DMS53 treated with DMSO at 0.1 percent for 48 hours (cell line): ENCODE results near the gene CENPV.
"Not testable (repeated sequence)": the region's sequence is repeated elsewhere in the genome, so short reads cannot be mapped to it uniquely, and the experiment has no call there.

ENCODE experiments used
- DNase-seq: peaks from one replicate; lab custom pipeline; 2025; ENCODE audit not compliant: unreplicated experiment; lab: John Stamatoyannopoulos, UW

The CENPV gene

DNA sequence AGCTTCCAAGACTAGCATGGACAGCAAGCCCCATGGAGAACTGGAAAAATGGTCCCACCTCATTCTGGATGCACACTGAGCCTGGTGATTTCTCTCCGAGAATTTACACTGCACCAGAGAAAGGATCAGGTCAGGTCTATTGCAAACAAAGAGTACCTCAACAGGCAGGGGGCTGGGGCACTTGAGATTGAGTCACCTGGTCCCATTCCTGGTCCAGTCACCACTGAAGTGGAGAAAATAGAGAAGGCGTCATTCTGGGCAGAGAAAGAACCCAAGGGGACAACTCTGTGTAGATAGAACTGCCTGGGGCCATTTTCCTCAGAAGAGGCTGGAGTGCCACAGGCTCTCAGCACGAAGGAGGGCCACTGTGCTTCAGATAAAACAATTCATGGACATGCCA is 38.4 kb downstream of the CENPV start:
- DNase-seq, result no peak

DNA sequence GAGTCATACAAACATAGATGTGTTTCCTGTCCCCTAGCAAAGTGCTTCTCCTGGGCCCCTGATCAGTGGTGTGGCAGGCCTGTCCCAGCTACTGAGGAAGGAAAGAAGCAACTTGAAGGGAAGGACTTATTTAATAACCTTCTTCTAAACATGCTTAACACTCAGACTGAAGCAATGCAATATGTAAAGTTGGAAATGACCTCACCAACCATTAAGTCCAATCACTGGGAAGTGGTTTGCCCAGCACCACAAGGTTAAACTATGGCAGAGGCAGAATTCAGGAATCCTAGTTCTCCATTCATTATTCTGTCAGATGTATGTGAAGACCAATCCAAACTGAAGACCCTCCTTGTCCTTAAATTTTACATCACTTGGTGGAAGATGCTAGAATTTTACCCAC is 39.1 kb downstream of the CENPV start:
- DNase-seq, result no peak

DNA sequence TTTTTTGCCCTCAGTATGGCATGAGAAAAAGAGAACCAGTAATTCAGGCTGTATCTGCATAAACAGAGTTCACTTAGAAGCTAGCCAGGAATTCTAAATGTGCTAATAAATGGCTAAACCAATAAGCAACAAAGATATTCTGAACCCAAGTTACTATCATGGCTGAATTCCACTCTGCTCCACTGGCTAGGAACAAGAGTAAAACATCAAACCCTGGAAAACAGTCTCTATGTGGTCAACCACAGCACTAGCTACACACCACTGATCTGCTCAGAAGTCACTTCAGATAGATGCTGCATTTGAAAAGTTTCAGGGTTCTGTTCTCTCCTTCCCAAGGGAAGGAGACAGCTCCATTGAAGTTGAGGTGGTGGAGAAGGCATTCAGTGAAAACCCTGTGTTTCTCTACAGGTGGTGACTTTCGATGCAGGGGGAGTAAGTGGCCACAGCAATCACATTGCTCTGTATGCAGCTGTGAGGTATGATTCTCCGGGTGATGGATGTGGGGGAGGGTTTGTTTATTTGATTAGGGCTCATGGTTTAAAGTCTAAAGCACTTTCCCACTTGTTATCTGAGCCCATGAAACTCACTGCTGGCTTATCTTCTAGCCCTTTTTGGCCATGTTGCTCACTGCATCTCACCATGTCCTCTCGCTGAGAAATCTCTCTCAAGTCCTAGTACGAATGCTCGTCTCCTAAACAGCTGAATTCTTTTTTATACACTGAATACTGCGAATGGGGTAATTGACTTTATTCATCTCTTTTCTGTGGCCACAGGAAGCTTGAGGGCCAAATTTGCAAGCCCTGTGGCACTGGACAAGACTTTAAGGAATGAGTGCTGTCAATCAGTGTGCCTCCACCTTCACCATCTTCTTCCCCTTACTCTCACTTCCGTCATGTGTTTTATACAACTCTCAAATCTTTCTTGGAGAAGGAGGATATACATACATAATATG is 39.9 kb downstream of the CENPV start:
- DNase-seq, result no peak

- not testable (repeated sequence) for DNase-seq
Observed at GRCh38 chr17:16312061-16312460, 41.2 kb downstream of the CENPV start.

DNA sequence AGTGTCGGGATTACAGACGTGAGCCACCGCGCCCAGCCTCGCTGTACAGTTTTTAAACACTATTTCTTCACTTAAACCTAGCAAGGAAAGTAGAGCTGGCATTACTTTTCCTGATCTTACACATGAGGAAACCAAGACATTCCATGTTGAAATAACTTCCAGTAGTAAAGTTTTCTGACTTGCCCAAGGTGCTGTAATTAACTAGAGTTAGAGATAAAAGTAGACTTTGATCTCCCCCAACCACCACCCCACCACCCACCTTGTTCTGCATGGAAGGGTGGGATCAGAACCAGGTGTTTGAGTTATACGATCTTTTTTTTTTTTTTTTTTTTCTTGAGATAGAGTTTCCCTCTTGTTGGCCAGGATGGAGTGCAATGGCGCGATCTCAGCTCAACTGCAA is 47.1 kb downstream of the CENPV start:
- DNase-seq, result no peak

DNA sequence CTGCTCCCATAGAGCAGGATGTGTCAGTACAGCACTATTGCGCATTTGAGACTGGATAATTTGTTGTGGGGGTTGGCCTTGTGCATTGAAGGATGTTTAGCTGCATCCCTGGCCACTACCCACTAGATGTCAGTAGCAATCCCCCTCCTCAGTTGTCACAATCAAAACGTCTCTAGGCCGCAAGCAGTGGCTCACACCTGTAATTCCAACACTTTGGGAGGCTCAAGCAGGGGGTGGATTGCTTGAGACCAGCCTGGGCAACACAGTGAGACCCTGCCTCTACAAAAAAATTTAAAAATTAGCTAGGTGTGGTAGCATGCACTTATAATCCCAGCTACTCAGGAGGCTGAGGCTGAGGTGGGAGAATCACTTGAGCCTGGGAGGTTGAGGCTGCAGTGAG is 48.4 kb downstream of the CENPV start:
- no peak for DNase-seq

DNA sequence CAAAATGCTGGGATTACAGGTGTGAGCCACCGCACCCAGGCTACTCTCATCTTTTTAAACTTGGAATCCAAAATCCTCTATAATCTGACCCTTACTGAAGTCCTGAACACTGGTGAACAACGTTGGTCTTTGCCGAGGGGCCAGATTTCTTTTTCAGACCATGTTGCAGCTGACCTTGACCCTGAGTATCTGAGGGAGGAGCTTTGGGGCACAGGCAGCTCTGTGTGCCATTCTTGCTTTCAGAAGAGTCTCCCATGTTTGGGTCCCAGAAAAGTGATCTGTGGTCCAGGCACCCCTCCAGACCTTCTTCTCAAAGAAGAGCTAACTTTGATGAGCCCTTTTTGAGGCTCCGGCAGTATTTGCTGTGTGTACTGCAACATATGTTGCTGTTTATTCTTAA is 50.4 kb downstream of the CENPV start:
- no peak for DNase-seq

DNA sequence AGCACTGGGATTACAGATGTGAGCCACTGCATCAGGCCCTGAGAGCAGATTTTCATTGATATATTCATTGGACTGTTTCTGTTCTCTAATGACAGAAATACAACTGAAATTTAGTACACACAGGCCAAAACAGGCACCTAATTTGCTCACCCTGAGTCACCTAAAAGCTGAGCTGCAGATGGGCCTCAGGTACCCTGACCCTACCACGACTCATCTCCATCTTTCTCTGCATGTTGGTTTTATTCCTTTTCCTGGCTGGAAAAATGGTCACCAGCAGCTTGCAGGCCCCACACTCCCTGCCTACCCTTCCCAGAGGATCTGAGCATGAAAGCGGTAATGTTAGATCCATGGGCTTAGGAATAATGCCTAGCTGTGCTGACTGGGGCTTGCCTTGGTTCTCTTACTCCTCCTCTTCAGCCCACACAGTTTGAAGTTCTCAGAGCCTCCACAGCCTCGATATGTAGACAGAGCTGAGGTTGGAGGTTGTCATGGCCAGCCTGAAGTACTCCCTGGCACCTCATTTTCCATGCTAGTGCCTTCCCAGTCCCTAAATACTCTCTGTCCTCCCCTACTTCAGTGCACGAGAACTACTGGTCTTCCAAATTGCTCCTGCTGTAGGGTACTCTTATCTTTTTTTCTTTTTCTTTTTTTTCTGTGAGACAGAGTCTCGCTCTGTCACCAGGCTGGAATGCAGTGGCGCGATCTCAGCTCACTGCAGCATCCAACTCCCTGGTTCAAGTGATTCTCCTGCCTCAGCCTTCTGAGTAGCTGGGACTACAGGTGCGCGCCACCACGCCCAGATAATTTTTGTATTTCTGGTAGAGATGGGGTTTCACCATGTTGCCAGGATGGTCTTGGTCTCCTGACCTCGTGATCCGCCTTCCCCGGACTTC is 51.1 kb downstream of the CENPV start:
- no peak for DNase-seq

- DNase-seq, result no peak
Observed at GRCh38 chr17:16300554-16300953, 52.7 kb downstream of the CENPV start.

DNA sequence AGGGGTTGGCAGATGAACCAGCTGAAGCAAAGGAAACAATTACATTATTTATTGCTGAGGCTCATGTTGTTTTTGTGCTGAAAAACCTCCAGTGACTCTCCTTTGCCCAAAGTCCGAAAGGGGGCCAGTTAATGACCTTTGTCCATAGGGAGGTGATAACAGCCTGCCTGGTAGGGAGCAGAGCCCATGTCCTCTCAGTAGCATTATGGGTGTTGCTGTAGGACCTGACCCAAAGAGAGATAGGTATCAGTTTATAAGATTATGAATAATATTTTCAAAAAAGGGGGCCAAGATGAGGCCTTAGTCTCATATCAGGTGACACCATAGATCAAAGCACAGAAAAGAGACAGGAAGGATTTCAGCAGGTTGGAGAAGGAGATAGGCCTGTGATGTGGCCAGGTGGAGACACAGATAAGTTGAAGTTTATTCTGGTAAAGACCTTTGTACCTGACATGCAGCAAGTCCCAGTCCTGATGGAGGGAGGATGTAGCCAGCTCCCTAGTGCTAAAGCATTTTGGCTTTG is 55.1 kb downstream of the CENPV start:
- DNase-seq, result no peak

DNA sequence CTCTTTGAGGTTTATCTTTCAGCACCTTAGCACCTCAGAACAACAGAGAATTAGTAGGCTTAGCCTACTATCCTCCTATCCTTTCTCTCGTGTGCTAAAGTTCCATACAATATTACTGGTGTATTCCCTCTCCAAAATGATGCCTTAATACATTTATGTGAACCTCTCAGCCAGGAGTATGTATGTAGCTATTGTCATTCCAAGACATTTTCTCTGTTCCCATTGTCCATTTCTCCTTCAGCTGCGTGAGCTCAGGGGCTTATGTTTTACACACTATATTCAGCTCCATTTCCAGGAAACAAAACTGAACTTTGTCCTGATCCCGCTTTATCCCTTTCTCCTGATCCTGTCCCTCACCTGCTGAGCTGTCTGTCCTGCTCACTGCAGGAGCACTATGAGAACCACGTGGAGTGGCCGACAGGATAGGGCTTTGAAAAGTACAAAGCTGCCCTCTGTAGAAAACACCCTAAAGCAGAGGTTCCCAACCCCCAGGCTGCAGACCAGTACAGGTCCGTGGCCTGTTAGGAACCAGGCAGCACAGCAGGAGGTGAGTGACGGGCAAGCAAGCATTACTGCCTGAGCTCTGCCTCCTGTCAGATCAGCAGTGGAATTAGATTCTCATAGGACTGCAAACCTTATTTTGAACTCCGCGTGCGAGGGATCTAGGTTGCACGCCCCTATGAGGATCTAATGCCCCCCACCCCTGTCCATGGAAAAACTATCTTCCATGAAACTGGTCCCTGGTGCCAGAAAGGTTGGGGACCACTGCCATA is 55.7 kb downstream of the CENPV start:
- DNase-seq, result no peak

GRCh38 chr17:16296072-16296471 is 57.2 kb downstream of the CENPV start:
- DNase-seq, result peak; percentile 23

DNA sequence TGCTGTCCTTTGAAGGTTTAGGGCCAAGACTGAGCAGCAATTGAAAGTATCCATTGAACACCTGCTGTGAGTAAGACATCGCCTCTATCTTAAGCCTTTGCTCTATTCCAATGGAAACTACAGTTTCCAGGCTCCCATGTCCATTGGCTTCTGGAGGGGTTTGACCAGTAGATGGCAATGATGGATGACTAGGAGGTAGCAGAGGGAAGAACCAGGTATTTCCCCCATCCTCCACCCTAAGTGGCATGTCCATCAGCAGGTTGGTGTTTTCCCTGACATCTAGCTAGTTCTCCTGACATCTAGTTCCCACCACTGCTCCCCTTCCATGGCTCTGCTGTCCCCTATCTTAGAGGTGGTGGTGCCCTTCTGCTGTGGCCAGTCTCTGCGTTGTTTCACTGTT is 58.7 kb downstream of the CENPV start:
- DNase-seq, result no peak

GRCh38 chr17:16293931-16294330 is 59.3 kb downstream of the CENPV start:
- no peak for DNase-seq
